HepG2 (cell line): Measurements from ENCODE around the gene ARHGEF3. TPM values are rescaled to one million over a fixed set of nuclear protein-coding genes. Genes with fewer than 3 reads are reported as not detected.

Experiments
- ARID2 ChIP-seq: sonication (generic); formaldehyde crosslinking; IDR thresholded peaks from 2 replicates; pipeline ENCODE4 v1.8.1; 2022; ENCODE audit warnings: mild to moderate bottlenecking, missing genetic modification reagents, borderline replicate concordance
- BHLHE40 ChIP-seq: IDR thresholded peaks from 2 replicates; pipeline ENCODE4 v1.6.1; 2011; ENCODE audit warnings: low read length, improper control_type of control experiment
- CCDC6 ChIP-seq: sonication (generic); formaldehyde crosslinking; IDR thresholded peaks from 2 replicates; pipeline ENCODE4 v1.8.1; 2022; ENCODE audit warnings: mild to moderate bottlenecking, missing genetic modification reagents, moderate library complexity
- HNF4A ChIP-seq: sonication (generic); formaldehyde crosslinking; IDR thresholded peaks from 2 replicates; pipeline ENCODE4 v1.4.0; 2020; ENCODE audit warnings: missing genetic modification reagents
- HOXA3 ChIP-seq: sonication (generic); formaldehyde crosslinking; IDR thresholded peaks from 2 replicates; pipeline ENCODE4 v1.5.0; 2020; ENCODE audit warnings: missing genetic modification reagents
- IRF9 ChIP-seq: sonication (generic); formaldehyde crosslinking; IDR thresholded peaks from 2 replicates; pipeline ENCODE4 v1.8.0; 2022; ENCODE audit warnings: missing genetic modification reagents, mild to moderate bottlenecking, borderline replicate concordance
- KAT8 ChIP-seq: IDR thresholded peaks from 2 replicates; pipeline ENCODE4 v1.6.1; 2016; ENCODE audit warnings: missing genetic modification reagents, missing compliant biosample characterization
- MIER2 ChIP-seq: IDR thresholded peaks from 2 replicates; pipeline ENCODE4 v1.6.1; 2016; ENCODE audit warnings: missing biosample characterization, missing genetic modification reagents
- PATZ1 ChIP-seq: sonication (generic); formaldehyde crosslinking; IDR thresholded peaks from 2 replicates; pipeline ENCODE4 v1.4.0; 2020; ENCODE audit warnings: missing genetic modification reagents
- POGZ ChIP-seq: sonication (generic); formaldehyde crosslinking; IDR thresholded peaks from 2 replicates; pipeline ENCODE4 v1.4.0; 2020; ENCODE audit warnings: mild to moderate bottlenecking, missing genetic modification reagents
- SALL1 ChIP-seq: sonication (generic); formaldehyde crosslinking; IDR thresholded peaks from 2 replicates; pipeline ENCODE4 v1.8.0; 2022; ENCODE audit warnings: mild to moderate bottlenecking, missing genetic modification reagents
- SIX1 ChIP-seq: sonication (generic); formaldehyde crosslinking; IDR thresholded peaks from 2 replicates; pipeline ENCODE4 v1.4.0; 2020; ENCODE audit warnings: missing genetic modification reagents, borderline replicate concordance
- SMAD3 ChIP-seq: sonication (generic); formaldehyde crosslinking; IDR thresholded peaks from 2 replicates; pipeline ENCODE4 v1.4.0; 2020; ENCODE audit warnings: missing genetic modification reagents
- ZBTB38 ChIP-seq: sonication (generic); formaldehyde crosslinking; IDR thresholded peaks from 2 replicates; pipeline ENCODE4 v1.5.1; 2020; ENCODE audit warnings: mild to moderate bottlenecking, missing genetic modification reagents
- ZNF549 ChIP-seq: sonication (generic); formaldehyde crosslinking; IDR thresholded peaks from 2 replicates; pipeline ENCODE4 v1.5.0; 2020; ENCODE audit warnings: missing genetic modification reagents
- ZNF784 ChIP-seq: sonication (generic); formaldehyde crosslinking; IDR thresholded peaks from 2 replicates; pipeline ENCODE4 v1.5.1; 2020; ENCODE audit warnings: missing genetic modification reagents, mild to moderate bottlenecking, borderline replicate concordance
- ZNF792 ChIP-seq: IDR thresholded peaks from 2 replicates; pipeline ENCODE4 v1.6.1; 2016
- polyA plus RNA-seq, 8 experiments: library from polyadenylated mRNA; depleted of rRNA in 3 of 8; stranded (reverse) in 7 of 8; unstranded in 1 of 8; fragments of >200 nt; fragmentation: Illumina TruSeq in 4 of 8; extraction: Trizol in 4 of 8; gene quantifications; 2 replicates each; pipeline versions ENCODE4 v1.2.1 to v1.2.3, GENCODE V29; 2011 to 2016; ENCODE audit warnings: low read depth in 4 of 8, missing spikeins in 1 of 8, mixed read lengths in 1 of 8; ENCODE audit not compliant: insufficient read depth in 1 of 8
- total RNA-seq, 5 experiments: library from RNA; depleted of rRNA; stranded (reverse); fragments of >200 nt; fragmentation: Illumina TruSeq; extraction: Trizol; gene quantifications; 2 replicates each; pipeline ENCODE4 v1.2.3, GENCODE V29; 2016; ENCODE audit warnings: low read depth in 1 of 5
- TF ChIP-seq, protein P1 (sequence below): sonication (generic); formaldehyde crosslinking; IDR thresholded peaks from 2 replicates; pipeline ENCODE4 v1.5.1; 2020; ENCODE audit warnings: missing genetic modification reagents, mild to moderate bottlenecking, borderline replicate concordance
- TF ChIP-seq, protein P2 (sequence below): IDR thresholded peaks from 2 replicates; pipeline ENCODE4 v1.4.0; 2020; ENCODE audit warnings: mild to moderate bottlenecking, missing genetic modification reagents
- TF ChIP-seq, protein P3 (sequence below): IDR thresholded peaks from 2 replicates; pipeline ENCODE4 v1.6.1; 2016; ENCODE audit warnings: mild to moderate bottlenecking, missing biosample characterization, missing genetic modification reagents

The ARHGEF3 gene
- total and polyA plus RNA-seq, 2 of the 13 experiments (the other 11 are each of a cell fraction or from before 2014, with no cell fraction given), result 14.8 to 23.1 TPM

GRCh38 chr3:56801662-56802377, at the start of gene ARHGEF3 (continued):
- TF ChIP-seq, protein P1, sequence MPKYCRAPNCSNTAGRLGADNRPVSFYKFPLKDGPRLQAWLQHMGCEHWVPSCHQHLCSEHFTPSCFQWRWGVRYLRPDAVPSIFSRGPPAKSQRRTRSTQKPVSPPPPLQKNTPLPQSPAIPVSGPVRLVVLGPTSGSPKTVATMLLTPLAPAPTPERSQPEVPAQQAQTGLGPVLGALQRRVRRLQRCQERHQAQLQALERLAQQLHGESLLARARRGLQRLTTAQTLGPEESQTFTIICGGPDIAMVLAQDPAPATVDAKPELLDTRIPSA, result 0 out of 2 replicates have a peak, but pooled peaks have one; percentile 43
- 0 out of 2 replicates have a peak, but pooled peaks have one; percentile 60 for TF ChIP-seq IRF9 (CRISPR knock-in tag)
- peak; percentile 49; the same call in 1 of the 2 replicates for TF ChIP-seq ARID2 (CRISPR knock-in tag)
- peak; percentile 12; the same call in 1 of the 2 replicates for TF ChIP-seq SIX1 (CRISPR knock-in tag)
- TF ChIP-seq ZNF792 (CRISPR knock-in tag), result peak; percentile 64; the same call in 1 of the 2 replicates
- TF ChIP-seq CCDC6, result peak; percentile 54
- peak; percentile 31; the same call in 1 of the 2 replicates for TF ChIP-seq PATZ1 (CRISPR knock-in tag)
- peak; percentile 59; the same call in 1 of the 2 replicates for TF ChIP-seq HOXA3
- TF ChIP-seq BHLHE40, result peak; percentile 82
- TF ChIP-seq HNF4A (CRISPR knock-in tag), result no peak
- TF ChIP-seq, protein P2, sequence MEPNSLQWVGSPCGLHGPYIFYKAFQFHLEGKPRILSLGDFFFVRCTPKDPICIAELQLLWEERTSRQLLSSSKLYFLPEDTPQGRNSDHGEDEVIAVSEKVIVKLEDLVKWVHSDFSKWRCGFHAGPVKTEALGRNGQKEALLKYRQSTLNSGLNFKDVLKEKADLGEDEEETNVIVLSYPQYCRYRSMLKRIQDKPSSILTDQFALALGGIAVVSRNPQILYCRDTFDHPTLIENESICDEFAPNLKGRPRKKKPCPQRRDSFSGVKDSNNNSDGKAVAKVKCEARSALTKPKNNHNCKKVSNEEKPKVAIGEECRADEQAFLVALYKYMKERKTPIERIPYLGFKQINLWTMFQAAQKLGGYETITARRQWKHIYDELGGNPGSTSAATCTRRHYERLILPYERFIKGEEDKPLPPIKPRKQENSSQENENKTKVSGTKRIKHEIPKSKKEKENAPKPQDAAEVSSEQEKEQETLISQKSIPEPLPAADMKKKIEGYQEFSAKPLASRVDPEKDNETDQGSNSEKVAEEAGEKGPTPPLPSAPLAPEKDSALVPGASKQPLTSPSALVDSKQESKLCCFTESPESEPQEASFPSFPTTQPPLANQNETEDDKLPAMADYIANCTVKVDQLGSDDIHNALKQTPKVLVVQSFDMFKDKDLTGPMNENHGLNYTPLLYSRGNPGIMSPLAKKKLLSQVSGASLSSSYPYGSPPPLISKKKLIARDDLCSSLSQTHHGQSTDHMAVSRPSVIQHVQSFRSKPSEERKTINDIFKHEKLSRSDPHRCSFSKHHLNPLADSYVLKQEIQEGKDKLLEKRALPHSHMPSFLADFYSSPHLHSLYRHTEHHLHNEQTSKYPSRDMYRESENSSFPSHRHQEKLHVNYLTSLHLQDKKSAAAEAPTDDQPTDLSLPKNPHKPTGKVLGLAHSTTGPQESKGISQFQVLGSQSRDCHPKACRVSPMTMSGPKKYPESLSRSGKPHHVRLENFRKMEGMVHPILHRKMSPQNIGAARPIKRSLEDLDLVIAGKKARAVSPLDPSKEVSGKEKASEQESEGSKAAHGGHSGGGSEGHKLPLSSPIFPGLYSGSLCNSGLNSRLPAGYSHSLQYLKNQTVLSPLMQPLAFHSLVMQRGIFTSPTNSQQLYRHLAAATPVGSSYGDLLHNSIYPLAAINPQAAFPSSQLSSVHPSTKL (CRISPR knock-in tag), result peak; percentile 47; the same call in 1 of the 2 replicates
- peak; percentile 81; the same call in 1 of the 2 replicates for TF ChIP-seq ZNF784 (CRISPR knock-in tag)
- 0 out of 2 replicates have a peak, but pooled peaks have one; percentile 31 for TF ChIP-seq ZBTB38 (CRISPR knock-in tag)
- TF ChIP-seq ZNF549 (CRISPR knock-in tag), result no peak
- TF ChIP-seq, protein P3, sequence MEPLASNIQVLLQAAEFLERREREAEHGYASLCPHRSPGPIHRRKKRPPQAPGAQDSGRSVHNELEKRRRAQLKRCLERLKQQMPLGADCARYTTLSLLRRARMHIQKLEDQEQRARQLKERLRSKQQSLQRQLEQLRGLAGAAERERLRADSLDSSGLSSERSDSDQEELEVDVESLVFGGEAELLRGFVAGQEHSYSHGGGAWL (CRISPR knock-in tag), result peak; percentile 53; the same call in 1 of the 2 replicates
- TF ChIP-seq POGZ (CRISPR knock-in tag), result peak; percentile 75; the same call in 1 of the 2 replicates
- TF ChIP-seq MIER2, result no peak
- TF ChIP-seq KAT8 (CRISPR knock-in tag), result peak; percentile 44; the same call in 1 of the 2 replicates
- peak; percentile 26; the same call in 1 of the 2 replicates for TF ChIP-seq SMAD3 (CRISPR knock-in tag)
- peak; percentile 76 for TF ChIP-seq SALL1 (CRISPR knock-in tag)
